DMS153 (cell line): ENCODE results near the gene ESR2.
"Not testable (repeated sequence)": the region's sequence is repeated elsewhere in the genome, so short reads cannot be mapped to it uniquely, and the experiment has no call there.

Experiments used
- DNase-seq: peaks from one replicate; lab custom pipeline; 2025; lab: John Stamatoyannopoulos, UW

ESR2 gene

DNA sequence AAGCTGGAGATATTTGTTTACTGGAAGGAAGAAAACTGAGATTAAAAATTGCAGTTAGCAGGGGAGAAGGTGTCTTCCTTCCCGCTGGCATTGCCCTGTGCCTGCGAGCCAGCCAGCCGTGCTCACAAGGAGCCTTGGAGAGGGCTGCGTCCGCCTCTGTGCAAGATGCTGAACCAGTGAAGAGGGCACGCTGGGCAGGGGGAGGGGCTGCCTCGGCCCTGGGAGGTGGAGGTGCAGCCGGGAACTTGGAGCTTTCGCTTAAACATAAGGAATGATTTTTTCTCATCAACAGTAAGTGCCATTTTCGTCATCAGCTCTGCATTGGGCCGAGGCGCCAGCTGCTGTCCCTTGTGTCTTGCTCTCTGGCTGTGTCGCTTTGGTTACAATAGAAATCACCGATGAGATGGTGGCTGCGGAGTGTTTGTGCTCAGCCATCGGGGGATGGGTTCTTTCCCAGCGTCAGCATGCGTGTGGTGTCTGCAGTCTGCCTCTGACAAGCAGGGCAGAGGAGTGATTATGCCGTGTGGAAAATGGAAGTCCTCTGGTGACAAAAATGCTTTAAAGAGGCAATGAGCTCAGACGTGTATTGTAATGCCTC is 97.3 kb downstream of the ESR2 start:
- no peak for DNase-seq

DNA sequence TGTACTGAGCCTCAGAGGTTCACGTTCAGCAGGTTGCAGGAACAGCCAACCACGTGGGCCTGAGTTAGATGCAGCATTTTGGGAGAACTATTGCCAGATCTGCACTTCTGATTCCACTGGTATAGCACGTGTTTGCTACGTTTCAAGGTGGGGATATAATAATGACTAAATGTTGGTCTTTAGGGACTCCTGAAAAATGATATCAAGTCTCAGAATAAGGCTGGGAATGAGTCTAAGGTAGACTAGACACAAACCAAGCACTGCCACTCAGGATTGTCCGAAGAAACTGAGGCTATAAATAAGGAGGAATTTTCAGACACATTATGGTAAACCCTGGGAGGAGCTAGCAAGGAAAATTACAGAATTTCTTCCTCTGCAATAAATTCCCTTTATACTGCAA is 98.1 kb downstream of the ESR2 start:
- no peak for DNase-seq

DNA sequence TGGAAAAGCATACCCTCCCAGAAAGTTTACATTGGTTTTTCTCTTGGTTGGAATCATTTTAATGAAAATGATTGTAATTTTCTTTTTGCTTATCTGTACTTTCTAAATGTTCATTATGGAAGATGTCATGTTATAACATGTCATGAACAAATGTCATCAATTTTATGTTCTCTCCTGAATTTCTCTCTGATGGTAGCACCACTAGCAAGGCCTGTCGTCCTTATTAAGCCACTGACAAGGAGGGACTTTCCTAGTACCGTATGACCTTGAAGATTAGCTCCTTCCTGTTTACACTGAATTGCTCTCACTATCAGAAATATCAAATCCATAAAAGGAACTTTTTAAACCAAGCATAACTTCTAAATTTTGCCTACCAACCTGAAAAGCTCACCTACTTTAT is 99.0 kb downstream of the ESR2 start:
- DNase-seq = no peak

DNA sequence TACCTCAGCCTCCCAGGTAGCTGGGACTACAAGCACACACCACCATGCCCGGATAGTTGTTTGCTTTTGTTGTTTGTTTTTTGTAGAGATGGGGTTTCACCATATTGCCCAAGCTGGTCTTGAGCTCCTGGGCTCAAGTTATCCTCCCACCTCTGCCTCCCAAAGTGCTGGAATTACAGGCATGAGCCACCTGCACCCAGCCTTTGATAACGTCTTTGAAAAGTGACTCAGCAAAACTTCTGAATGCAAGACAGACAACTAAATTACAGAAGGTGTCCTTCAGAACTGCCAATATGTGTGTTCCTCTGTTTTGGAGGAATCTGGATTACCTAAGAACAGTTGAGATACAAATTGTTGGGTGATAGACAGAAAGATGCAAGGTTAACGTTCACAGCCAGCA is 99.8 kb downstream of the ESR2 start:
- no peak for DNase-seq

DNA sequence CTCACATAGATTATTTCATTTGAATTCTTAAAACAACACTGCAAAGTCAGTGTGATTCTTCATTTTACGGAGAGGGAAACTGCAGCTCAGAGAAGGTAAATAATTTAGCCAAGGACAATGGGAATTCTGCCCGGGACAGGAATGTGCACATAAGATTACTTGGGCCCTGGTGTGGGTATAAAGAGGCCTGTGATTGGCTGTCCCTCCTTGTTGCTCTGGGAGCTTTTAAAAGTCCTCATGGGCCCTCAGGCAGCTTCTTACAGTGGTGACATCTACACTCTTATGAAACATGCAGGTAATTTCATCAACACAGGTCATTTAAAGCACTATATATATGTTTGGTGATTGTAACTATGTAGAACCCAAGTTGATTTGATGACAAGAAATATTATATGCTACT is 100.3 kb downstream of the ESR2 start:
- no peak for DNase-seq

DNA sequence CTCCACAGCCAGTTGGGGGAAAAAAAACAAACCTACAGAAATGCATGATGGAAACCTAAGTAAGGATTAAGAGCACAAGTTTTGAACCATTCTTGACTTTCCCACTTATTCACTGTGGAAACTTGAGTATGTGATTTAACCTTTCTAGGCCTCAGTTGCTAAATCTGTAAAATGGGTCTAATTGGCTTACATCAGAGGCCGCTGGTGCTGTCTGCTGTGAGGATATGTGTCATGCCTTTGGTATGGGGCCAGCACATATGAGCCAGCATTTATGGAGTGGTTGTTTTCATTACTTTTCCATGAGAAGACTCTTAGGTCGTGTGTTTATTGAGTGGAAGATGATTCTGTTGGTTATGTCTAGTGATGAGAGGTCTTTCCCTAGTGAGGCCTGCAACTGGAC is 102.4 kb downstream of the ESR2 start:
- no peak for DNase-seq

DNA sequence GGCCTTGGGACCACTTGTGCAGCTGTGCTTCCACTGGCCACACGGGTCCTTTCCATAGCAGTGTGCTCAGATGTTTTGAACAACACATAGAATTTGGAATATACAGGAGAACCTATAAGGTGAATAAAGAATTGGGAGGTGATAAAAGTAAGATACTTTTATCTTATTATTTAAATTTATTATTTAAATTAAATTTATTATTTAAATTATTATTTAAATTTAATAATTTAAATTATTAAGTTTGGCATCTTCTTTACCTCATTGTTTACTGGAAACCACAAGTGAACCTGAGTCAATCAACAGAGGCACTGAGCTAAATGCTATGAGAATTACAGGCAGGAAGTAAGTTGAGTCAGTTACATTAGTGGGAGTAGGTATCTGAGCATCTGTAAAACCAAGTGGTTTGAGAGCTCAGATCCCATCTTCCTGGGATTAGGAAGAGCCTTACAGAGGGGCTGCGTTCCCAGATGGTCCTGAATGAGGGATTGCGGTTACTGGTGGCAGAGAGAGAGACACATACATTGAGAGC is 103.1 kb downstream of the ESR2 start:
- no peak for DNase-seq

DNA sequence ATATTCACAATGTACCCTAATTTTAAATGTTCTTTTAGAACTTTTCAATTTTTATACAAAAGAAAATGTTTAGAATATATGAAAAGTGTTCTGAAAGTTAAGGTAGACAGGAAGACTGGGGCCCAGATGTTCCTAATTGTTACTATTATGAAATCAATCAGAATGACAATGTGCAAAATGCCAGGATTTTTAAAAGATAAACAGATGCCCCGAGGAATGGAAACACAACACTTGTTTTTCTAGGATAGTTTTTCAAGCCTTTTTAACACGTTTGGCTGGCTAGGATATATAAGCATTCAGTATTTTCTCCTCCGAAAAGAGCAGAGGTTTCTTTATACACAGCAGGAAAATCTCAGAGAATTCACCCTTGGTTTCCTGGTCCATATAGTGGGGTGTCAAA is 106.8 kb downstream of the ESR2 start:
- DNase-seq = no peak

DNA sequence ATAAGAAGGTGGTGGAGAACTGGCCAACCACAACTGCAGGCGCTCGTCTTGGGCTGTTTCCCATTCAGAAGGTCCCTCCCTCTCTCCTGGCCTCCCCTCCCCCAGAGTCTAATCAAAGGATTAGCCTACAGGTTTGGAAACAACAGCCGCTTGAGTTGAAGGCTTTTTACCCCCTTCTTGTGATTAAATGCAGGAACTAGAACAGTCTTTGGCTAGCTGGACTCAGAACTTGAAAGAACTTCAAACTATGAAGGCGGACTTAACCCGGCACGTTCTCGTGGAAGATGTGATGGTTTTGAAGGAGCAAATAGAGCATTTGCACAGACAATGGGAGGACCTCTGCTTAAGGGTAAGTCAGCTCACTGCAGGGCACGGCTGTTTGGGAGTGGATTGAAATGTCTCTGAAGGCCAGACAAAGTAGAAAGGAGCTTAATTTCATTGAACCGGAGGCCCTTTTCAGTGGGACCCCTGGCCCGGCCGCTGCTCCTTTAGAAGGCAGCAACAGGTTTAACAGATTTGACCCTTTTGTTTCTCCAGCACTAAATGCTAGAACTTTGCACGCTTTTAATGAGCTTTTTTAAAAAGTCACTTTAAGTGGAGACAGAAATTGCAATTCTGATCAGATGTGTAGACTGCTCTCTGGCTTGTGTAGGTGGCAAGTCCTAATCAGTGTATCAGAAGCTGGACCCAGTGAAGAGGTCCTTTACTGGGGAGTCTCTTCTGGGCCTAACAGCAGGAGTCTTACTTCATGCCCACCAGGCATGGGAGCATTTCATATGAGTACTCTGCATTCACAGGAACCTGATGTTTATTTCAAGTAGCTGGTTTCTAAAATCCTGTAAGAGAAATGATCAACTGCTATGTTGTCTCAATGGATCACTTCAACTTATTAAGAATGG is 107.7 kb downstream of the ESR2 start:
- DNase-seq = no peak

DNA sequence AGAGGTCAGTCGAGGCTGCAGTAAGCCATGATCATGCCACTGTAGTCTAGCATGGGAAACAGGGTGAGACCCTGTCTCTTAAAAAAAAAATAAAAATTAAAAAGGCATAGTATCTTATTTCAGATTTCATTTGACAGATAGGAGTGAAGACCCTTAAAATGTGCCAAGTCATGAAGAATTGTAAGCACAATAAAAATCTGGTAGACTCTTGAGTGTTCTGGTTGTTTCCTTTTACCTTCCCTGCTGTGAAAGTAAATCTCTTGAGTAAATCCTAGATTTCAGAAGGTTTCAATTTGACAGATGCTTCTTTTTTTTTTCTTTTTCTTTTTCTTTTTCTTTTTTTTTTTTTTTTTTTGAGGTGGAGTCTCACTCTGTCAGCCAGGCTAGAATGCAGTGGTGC is 109.0 kb downstream of the ESR2 start:
- DNase-seq = no peak

DNA sequence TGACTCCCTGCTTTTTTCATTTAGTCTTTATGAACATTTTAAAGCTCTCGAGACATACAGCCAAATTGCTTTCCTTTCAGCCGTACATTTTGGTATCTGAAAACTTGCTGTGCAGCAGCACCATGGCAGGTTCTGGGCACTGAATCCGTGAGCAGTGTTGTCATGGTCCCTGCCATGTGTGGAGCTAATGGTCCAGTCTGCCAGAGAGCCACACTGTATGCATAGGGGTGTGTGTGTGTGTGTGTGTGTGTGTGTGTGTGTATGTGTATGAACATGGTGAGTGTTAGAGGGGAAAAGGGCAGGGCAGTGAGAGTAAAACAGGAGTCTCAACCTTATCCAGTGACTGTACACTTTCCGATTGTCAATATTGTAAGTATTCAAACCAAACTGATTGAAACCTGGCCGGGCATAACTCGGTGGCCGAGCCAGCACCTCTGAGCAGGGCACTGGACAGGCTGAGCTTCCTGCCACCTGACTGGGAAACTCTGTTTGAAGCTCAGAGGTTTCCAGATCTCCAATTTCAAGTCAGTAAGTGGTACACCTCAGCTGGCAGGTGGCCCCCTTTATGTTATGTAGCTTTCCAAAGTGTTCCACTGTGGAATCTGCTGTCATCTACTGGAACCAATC is 110.0 kb downstream of the ESR2 start:
- no peak for DNase-seq

DNA sequence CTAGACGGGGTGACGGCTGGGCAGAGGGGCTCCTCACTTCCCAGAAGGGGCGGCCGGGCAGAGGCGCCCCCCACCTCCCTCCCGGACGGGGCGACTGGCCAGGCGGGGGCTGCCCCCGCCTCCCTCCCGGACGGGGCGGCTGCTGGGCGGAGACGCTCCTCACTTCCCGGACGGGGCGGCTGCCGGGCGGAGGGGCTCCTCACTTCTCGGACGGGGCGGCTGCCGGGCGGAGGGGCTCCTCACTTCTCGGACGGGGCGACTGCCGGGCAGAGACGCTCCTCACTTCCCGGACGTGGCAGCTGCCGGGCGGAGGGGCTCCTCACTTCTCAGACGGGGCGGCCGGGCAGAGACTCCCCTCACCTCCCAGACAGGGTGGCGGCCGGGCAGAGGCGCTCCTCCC is 111.3 kb downstream of the ESR2 start:
- not testable (repeated sequence) for DNase-seq

DNA sequence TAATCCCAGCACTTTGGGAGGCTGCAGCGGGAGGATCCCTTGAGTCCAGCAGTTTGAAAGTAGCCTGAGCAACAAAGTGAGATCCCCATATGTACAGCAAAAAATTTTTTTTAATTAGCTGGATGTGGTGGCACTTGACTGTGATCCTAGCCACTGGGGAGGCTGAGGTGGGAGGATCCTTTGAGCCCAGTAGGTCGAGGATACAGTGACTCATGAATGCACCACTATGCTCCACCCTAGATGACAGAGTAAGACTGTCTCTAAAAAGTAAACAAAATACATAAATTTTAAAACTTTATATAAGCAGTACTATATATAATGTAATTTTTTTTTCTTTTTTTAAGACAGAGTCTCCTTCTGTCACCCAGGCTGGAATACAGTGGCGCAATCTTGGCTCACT is 115.4 kb downstream of the ESR2 start:
- DNase-seq = no peak

DNA sequence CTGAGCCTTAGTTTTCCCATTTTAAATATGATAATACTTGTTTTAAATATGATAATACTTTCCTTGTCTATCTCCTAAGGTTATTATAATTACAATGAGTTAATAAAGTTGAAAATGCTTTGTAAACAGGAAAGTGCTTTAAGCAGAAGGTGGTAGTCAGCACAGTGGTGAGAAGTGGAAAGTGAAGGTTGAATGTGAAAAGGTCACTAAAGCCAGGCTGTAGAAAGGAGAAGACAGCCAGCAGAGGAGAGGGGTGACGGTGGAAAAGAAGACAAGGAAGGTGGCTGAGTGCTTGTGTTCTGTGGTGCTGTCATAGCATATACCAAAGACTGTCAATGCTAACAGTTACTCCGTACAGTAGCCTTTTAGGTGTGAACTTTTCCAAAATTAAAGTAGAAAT is 117.8 kb downstream of the ESR2 start:
- DNase-seq = no peak

DNA sequence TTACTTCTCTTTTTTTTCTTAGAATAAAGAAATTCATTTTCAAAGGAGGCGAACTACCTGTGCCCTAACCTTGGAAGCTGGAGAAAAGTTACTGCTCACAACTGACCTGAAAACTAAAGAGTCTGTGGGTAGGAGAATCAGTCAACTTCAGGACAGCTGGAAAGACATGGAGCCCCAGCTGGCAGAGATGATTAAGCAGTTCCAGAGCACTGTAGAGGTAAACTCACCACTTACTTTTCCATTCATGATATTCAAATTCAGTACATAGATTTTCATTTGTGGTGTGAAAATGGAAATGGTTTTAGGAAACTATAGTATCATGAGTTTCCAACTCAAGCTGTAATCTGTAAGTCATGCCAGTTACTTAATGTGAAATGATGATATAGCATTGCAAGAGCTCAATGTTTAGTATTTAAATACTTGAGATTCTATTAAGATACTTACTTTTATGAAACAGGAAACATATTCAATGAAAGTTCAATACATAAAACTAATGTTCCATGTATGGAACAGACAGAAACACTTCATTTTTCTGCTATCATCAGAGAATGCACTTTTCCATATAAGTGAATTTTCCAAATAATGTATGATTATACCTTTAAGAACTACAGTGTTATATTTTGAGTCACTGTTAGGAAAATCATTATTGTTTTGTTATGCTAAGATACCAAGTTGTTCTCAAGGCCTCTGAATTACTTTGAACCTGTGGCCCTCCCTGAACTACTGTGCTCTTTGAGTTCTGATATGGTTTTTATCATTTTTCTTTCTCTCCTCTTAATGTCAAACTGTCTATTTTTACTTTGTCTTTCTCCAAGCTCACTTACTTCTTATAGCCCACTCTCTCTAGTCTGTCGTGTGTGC is 119.0 kb downstream of the ESR2 start:
- no peak for DNase-seq

DNA sequence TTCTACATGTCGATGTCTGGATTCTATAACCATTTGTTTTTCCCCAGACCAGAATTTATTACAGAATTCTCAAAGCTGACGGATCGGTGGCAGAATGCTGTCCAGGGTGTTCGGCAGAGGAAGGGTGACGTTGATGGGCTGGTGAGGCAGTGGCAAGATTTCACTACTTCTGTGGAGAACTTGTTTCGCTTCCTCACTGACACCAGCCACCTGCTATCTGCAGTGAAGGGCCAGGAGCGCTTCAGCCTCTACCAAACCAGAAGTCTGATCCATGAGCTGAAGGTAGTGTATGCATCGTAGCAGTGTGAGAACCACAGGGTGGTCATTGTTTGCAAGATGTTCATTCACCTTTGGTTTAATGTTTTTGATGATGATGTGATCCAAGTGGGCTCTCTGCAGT is 124.0 kb downstream of the ESR2 start:
- no peak for DNase-seq

DNA sequence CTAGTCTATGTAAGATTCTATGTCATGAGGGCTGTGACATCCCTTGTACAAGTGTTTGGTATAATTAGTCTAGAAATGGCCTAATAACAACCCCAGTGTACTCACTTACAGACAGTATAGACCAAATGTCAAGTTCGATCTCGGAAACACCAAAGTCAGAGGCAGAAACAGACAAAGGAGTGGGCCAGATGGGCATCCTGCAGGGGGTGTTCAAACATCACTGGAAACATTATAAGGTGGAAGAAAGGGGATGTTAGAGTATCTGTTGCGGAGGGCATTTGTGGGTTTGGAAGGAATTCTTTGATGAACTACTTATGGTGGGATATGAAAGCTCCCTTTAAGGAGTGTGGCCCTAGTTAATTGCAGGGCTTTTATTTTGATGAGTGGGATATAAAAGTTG is 134.6 kb downstream of the ESR2 start:
- DNase-seq = no peak

DNA sequence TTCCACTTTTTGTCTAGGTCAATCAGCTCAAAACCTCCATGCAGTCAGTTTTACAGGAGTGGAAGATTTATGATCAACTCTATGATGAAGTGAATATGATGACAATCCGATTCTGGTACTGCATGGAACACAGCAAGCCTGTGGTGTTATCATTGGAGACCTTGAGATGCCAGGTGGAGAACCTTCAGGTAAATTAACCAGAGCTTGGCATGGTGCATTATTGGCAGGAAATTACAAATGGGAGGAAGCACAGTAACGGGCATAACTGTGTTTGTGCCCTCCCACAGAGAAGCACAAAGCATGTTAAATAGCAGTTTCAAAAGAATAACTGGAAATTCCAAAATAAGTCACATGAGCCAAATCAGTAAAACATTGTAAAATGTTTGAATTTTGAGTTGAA is 135.6 kb downstream of the ESR2 start:
- DNase-seq = no peak

DNA sequence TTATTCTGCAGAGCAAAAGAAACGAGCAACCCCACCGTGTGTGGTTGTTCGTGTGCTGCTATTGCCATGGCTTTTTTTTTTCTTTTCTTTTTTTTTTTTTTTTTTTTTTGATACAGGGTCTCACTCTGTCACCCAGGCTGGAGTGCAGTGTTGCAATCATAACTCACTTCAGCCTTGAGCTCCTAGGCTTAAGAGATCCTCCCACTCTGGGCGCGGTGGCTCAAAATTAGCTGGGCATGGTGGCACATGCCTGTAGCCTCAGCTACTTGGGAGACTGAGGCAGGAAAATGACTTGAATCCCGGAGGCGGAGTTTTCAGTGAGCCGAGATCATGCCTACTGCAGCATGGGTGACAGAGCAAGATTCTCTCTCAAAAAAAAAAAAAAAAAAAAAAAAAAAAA is 144.2 kb downstream of the ESR2 start:
- no peak for DNase-seq

DNA sequence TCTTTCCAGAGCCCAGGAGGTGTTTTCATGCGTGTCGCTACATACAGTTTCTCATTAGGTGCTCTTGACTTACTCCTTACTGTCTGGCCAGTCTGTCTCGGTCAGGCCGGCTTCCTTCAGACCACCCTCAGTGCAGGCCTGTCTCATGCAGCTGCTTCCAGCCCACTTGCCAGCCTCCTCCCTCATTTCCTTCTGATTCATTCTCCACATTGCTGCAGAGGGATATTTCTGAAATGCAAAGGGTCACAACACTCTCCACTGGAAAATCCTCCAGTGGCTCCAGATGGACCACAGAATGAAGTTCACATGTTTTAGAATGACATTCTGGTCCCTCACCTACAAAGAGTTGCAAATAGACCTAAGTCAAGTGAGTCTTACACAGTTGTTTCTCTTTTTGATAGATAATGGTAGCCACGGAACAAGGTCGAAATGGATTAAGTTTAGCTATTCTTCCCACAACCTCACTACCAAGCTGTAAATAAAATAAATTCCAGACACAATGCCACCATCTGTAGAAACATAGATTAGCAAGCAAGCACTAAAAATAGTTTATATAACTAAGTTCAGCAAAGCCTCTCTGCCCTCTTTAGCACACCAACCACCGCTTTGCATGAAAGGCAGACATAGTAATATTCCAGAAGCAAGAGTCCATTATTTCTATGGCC is 146.9 kb downstream of the ESR2 start:
- DNase-seq = no peak

DNA sequence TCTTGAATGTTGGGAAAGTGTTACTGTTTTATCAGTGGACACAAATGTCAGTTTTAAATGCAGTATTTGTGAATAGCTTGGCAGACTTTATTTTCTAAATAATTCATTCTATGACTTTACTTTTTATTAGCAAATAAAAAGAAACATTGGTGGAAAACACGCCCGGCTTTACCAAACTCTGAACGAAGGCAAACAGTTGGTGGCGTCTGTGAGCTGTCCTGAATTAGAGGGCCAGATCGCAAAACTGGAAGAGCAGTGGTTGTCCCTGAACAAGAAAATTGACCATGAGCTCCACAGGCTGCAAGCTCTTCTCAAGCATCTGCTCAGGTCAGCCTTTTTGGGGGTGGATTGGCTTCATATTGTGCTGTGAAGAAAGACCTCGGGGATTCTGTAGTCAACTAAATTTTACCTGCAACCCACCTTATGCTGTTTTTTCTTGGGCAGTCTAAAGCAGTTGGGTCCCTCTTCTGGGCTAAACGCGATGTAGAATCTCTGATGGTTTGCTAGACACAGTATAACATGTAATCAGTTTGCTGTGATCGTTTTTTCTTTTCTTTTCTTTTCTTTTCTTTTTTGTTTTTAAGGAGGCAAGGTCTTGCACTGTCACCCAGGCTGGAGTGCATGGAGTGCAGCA is 156.4 kb downstream of the ESR2 start:
- no peak for DNase-seq
